Hepatocyte (in vitro differentiated cells): Measurements from ENCODE around the gene SKA3.

Source experiments
- CTCF ChIP-seq: fragments of 200-600 bp; sonication (generic); IDR thresholded peaks from 2 replicates; pipeline ENCODE4 v1.5.1; 2016; ENCODE audit warnings: antibody characterized with exemption, mild to moderate bottlenecking; ENCODE audit not compliant: poor library complexity
- EZH2phosphoT487 ChIP-seq: fragments of 200-600 bp; sonication (generic); IDR thresholded peaks from one replicate; pipeline ENCODE4 v1.6.1; 2018; ENCODE audit warnings: antibody characterized with exemption, mild to moderate bottlenecking, low read depth, moderate library complexity; ENCODE audit not compliant: unreplicated experiment, severe bottlenecking

- TF ChIP-seq CTCF (no peak), EZH2phosphoT487 (no peak)
Observed at GRCh38 chr13:21104199-21105019, 71.9 kb downstream of the SKA3 start.
